ENCODE results near the gene SYNE2. TPM values are rescaled to one million over a fixed set of nuclear protein-coding genes. Genes with fewer than 3 reads are reported as not detected.

SYNE2 gene
- total and polyA plus RNA-seq, 9 donors = 65.1 to 262 (median 180) TPM

DNA sequence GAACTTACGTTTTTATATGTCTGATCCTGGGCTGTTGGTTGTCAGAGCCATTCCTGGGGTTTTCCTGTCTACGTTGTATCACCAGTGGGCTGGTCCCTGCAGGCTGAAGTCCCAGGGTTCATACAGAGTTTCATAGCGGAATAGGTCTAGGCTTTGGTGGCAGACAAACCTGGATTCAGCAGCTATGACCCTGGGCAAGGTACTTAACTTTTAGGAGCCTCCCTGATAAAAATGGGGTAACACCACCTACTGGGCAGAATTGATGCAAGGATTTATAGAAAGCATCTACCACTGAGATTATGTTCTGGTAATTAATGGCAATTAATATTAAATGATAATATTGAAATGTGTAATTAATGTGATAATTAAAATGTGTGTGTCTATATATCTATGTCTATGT lies 141.2 kb downstream of the SYNE2 start:
- H3K36me3 ChIP-seq = no peaks in the 10 kb centered on the region
- intact Hi-C loops (cut with DNase I) = loop anchor here in 1 of 4 donors (10.0 kb wide), 1 partner anchor 139 kb away; the partner anchor contains the start of gene SYNE2
- H3K9me3 ChIP-seq = no peaks in the 10 kb centered on the region
- H3K27ac ChIP-seq = no peak overlapping the region
- H3K27me3 ChIP-seq = no peaks in the 10 kb centered on the region
- no peaks in the 10 kb centered on the region for H3K4me1 ChIP-seq (ENCODE audit: insufficient read depth)
- TF ChIP-seq, protein P1, sequence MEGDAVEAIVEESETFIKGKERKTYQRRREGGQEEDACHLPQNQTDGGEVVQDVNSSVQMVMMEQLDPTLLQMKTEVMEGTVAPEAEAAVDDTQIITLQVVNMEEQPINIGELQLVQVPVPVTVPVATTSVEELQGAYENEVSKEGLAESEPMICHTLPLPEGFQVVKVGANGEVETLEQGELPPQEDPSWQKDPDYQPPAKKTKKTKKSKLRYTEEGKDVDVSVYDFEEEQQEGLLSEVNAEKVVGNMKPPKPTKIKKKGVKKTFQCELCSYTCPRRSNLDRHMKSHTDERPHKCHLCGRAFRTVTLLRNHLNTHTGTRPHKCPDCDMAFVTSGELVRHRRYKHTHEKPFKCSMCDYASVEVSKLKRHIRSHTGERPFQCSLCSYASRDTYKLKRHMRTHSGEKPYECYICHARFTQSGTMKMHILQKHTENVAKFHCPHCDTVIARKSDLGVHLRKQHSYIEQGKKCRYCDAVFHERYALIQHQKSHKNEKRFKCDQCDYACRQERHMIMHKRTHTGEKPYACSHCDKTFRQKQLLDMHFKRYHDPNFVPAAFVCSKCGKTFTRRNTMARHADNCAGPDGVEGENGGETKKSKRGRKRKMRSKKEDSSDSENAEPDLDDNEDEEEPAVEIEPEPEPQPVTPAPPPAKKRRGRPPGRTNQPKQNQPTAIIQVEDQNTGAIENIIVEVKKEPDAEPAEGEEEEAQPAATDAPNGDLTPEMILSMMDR (IDR thresholded peaks at IDR 0.05) = peak in 1 of 3 donors; percentile 17
- TF ChIP-seq EP300 (IDR thresholded peaks at IDR 0.05) = no peak
- DNase-seq = no peak
- 85 to 91% (median 90%) methylated on average over 3 of the region's 3 CpGs for WGBS, 3 donors
- H3K4me3 ChIP-seq = no peak overlapping the region

DNA sequence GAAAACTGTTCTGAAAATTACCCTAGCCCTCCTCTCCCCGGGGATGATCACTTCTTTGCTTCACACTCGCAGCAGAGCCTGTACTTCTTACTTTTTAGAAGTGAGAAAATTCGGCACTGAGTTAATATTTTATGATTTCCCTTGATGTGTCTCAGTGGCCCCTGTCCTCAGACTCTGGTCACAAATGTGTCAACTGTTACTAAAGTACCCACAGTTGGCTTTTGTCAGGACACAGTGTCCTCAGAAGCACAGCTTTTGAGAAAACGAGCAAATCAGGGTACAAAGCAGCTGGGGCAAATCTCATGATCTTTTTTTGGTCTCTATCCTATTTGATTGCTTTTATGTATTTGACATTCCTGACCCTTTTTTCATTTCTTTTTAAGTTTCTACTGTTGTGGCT lies 142.5 kb downstream of the SYNE2 start:
- Histone ChIP-seq H3K4me3 (no peak overlapping the region), H3K36me3 (no peaks in the 10 kb centered on the region), H3K4me1 (ENCODE audit: insufficient read depth) (no peaks in the 10 kb centered on the region), H3K27ac (no peak overlapping the region), H3K27me3 (no peaks in the 10 kb centered on the region), H3K9me3 (no peaks in the 10 kb centered on the region)
- DNase-seq = no peak
- TF ChIP-seq POLR2A (IDR thresholded peaks at IDR 0.05) (no peak), EP300 (IDR thresholded peaks at IDR 0.05) (no peak)
- TF ChIP-seq, protein P1 (IDR thresholded peaks at IDR 0.05) = no peak
- intact Hi-C loops (cut with DNase I) = loop anchor here in 1 of 4 donors (10.0 kb wide), 1 partner anchor 140 kb away; the partner anchor contains the start of gene SYNE2
- WGBS, 3 donors = 79 to 86% (median 81%) methylated on average over 4 of the region's 4 CpGs

DNA sequence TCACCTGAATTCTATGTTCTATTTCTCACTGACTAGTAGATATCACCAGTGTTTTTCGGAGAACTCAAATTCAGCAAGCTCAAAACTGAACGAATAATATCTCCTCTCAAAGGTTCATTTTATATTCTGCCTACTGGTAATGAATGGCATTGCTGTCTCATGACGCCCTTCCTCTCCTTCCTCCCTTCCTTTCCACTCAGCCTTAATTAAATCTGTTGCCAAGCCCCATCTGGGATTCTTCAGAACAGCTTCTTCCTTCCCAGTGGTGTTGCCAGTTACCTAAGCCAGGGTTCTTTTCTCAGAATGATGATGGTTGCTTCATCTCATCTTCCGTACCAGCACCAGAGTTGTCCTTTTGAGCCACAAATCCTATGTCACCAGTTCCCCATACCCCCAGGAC lies 143.2 kb downstream of the SYNE2 start:
- Histone ChIP-seq H3K4me3 (no peak overlapping the region), H3K27ac (no peak overlapping the region), H3K36me3 (no peaks in the 10 kb centered on the region), H3K27me3 (no peaks in the 10 kb centered on the region), H3K4me1 (ENCODE audit: insufficient read depth) (no peaks in the 10 kb centered on the region), H3K9me3 (no peaks in the 10 kb centered on the region)
- no peak for TF ChIP-seq EP300 (IDR thresholded peaks at IDR 0.05)
- intact Hi-C loops (cut with DNase I) = loop anchor here in 1 of 4 donors (10.0 kb wide), 1 partner anchor 141 kb away; the partner anchor contains the start of gene SYNE2
- 80 to 89% (median 88%) methylated on average over 4 of the region's 4 CpGs for WGBS, 3 donors
- DNase-seq = no peak

DNA sequence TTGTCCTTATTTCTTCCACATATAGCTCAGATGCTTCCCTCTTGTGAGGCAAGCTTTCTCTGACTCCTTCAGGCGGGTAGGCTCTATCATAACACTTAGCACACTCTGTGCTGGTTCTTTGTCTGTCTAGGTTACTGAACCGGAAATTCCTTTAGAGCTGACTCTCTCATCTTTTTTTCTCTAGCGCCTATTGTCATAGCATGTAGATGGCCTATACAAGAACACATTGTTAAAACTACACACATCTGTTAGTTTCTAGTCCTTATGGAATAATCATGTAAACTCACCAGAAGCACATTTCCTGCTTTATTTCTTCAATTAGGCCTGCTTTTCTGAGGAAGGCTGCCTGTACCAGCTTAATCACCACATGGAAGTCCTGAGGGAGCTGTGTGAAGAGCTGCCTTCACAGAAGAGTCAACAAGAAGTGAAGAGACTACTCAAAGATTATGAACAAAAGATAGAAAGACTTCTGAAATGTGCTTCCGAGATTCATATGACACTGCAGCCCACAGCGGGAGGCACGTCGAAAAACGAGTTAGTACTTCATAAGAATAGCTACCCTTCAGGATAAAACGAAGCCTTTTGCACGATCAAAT lies 143.9 kb downstream of the SYNE2 start:
- 95 to 97% (median 96%) methylated on average over 10 of the region's 10 CpGs for WGBS, 3 donors
- Histone ChIP-seq H3K4me3 (no peak overlapping the region), H3K36me3 (no peaks in the 10 kb centered on the region), H3K9me3 (no peaks in the 10 kb centered on the region), H3K27ac (no peak overlapping the region), H3K4me1 (ENCODE audit: insufficient read depth) (no peaks in the 10 kb centered on the region), H3K27me3 (no peaks in the 10 kb centered on the region)
- DNase-seq = no peak
- intact Hi-C loops (cut with DNase I) = loop anchor here in 1 of 4 donors (10.0 kb wide), 1 partner anchor 142 kb away; the partner anchor contains the start of gene SYNE2
- no peak for TF ChIP-seq POLR2A (IDR thresholded peaks at IDR 0.05)
- TF ChIP-seq, protein P1 (IDR thresholded peaks at IDR 0.05) = no peak

DNA sequence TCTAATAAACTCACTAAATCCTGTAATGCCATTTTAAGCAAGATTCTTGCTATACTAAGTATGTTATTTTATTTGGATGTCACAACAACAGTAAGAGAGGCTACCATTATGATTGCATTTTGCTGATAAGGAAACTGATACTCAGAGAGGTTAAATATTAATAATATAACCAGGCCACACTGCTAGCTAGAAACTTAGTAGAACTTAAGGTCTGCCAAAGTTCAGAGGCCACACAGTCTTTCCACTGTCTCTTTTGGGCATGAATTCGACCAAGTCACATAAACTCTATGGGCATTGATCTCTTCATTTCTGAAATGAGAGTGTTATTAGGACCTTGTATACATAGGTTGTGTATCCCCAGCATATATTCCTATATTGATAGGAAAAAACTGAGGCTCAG lies 147.9 kb downstream of the SYNE2 start:
- intact Hi-C loops (cut with DNase I) = loop anchor here in 1 of 4 donors (10.0 kb wide), 1 partner anchor 294 kb away; the partner anchor contains the start of gene ESR2
- 97 to 100% (median 100%) methylated on average over 1 of the region's 1 CpG for WGBS, 3 donors

More for the DNA sequence above, 147.9 kb downstream of the SYNE2 start:
- Histone ChIP-seq H3K4me1 (ENCODE audit: insufficient read depth) (peaks cover 2% of the 10 kb centered on the region), H3K27me3 (no peaks in the 10 kb centered on the region), H3K36me3 (no peaks in the 10 kb centered on the region), H3K4me3 (no peak overlapping the region), H3K9me3 (no peaks in the 10 kb centered on the region), H3K27ac (no peak overlapping the region)
- no peak for DNase-seq
- no peak for TF ChIP-seq POLR2A (IDR thresholded peaks at IDR 0.05)
- TF ChIP-seq, protein P1 (IDR thresholded peaks at IDR 0.05) = no peak
- no peak for TF ChIP-seq EP300 (IDR thresholded peaks at IDR 0.05)
